Endothelial cell of umbilical vein (primary cell): Measurements from ENCODE around the gene GCSAML. TPM values are rescaled to one million over a fixed set of nuclear protein-coding genes. Genes with fewer than 3 reads are reported as not detected.

Experiments used
- BruUV-seq: library from RNA; stranded (reverse); fragments of 400-500 nt; replicated peaks from 2 replicates; lab custom pipeline; 2021; lab: Mats Ljungman, UMichigan
- CTCF ChIA-PET: fragments of 300-600, 350-600 bp; sonication (Branson Sonifier 250); formaldehyde crosslinking; loops from one replicate; lab custom pipeline; 2021; ENCODE audit warnings: antibody characterized with exemption, inconsistent platforms; lab: Charles Lee
- POLR2A ChIA-PET: fragments of 300-600, 350-600 bp; sonication (Branson Sonifier 250); formaldehyde crosslinking; loops from one replicate; lab custom pipeline; 2021; ENCODE audit warnings: antibody characterized with exemption, inconsistent platforms; lab: Charles Lee
- DNase-seq: peaks from one replicate; pipeline ENCODE4 v3.0.0-alpha.2; 2011; ENCODE audit warnings: low read depth, low spot score
- FAIRE-seq: peaks from 2 replicates; lab custom pipeline; 2011; peaks lifted over from hg19 to GRCh38; lab: Jason Lieb, UNC
- H2AFZ ChIP-seq: 2 replicates; pipeline ENCODE4 v1.6.0; 2012; ENCODE audit warnings: low read depth, low read length, control low read depth, inconsistent platforms
- H3K27ac ChIP-seq: 2 replicates; pipeline ENCODE4 v1.5.1; 2011; ENCODE audit warnings: low read depth, mild to moderate bottlenecking, control low read depth, low read length, moderate library complexity; ENCODE audit not compliant: insufficient read depth
- H3K27me3 ChIP-seq, 2 experiments: 2 replicates each; pipeline versions ENCODE4 v1.6.0 to v1.6.1; 2011; ENCODE audit warnings: low read length in 2 of 2, mixed read lengths in 1 of 2; ENCODE audit not compliant: control insufficient read depth in 2 of 2, insufficient read depth in 2 of 2
- H3K36me3 ChIP-seq, 2 experiments: 2 replicates in 1 of 2; 3 replicates in 1 of 2; pipeline ENCODE4 v1.5.1; 2011; ENCODE audit warnings: low read length in 2 of 2, mild to moderate bottlenecking in 1 of 2, moderate library complexity in 1 of 2; ENCODE audit not compliant: control insufficient read depth in 2 of 2, insufficient read depth in 2 of 2; ENCODE audit errors: extremely low read depth in 1 of 2
- H3K4me1 ChIP-seq: 3 replicates; pipeline ENCODE4 v1.5.1; 2011; ENCODE audit warnings: mild to moderate bottlenecking, low read length; ENCODE audit not compliant: control insufficient read depth, insufficient read depth; ENCODE audit errors: extremely low read depth
- H3K4me2 ChIP-seq: 2 replicates; pipeline ENCODE4 v1.6.1; 2011; ENCODE audit warnings: low read length, control low read depth, mixed read lengths; ENCODE audit not compliant: insufficient read depth
- H3K4me3 ChIP-seq, 3 experiments: fragments of 200-600 bp in 1 of 3; sonication (generic), shearing (Covaris generic) in 1 of 3; replicated peaks in 1 of 3; 2 replicates each; pipeline ENCODE4 v1.5.1; 2011 to 2016; ENCODE audit warnings: control low read depth in 3 of 3, low read length in 3 of 3, mild to moderate bottlenecking in 2 of 3, inconsistent platforms in 1 of 3, low read depth in 1 of 3, moderate library complexity in 1 of 3; ENCODE audit not compliant: insufficient read depth in 1 of 3
- H3K79me2 ChIP-seq: 2 replicates; pipeline ENCODE4 v1.6.0; 2012; ENCODE audit warnings: low read length, inconsistent platforms; ENCODE audit not compliant: control insufficient read depth, insufficient read depth
- H3K9ac ChIP-seq: replicated peaks from 2 replicates; pipeline ENCODE3; 2011; ENCODE audit warnings: low read length, control low read depth; ENCODE audit not compliant: insufficient read depth; ENCODE audit errors: extremely low read depth
- H3K9me1 ChIP-seq: replicated peaks from 3 replicates; pipeline ENCODE4 v1.6.0; 2011; ENCODE audit warnings: mild to moderate bottlenecking, low read length; ENCODE audit not compliant: control insufficient read depth, insufficient read depth; ENCODE audit errors: extremely low read depth
- H3K9me3 ChIP-seq: replicated peaks from 2 replicates; pipeline ENCODE4 v1.5.1; 2012; ENCODE audit warnings: low read length, inconsistent platforms; ENCODE audit not compliant: control insufficient read depth, insufficient read depth
- H4K20me1 ChIP-seq: replicated peaks from 2 replicates; pipeline ENCODE3; 2011; ENCODE audit warnings: mild to moderate bottlenecking, low read length; ENCODE audit not compliant: control insufficient read depth, insufficient read depth; ENCODE audit errors: extremely low read depth
- EZH2 ChIP-seq: IDR thresholded peaks from 2 replicates; pipeline ENCODE4 v1.6.1; 2012; ENCODE audit warnings: borderline replicate concordance, low read depth, mild to moderate bottlenecking, moderate library complexity, low read length, inconsistent platforms; ENCODE audit not compliant: severe bottlenecking
- FOS ChIP-seq: IDR thresholded peaks from 2 replicates; pipeline ENCODE4 v1.6.1; 2011; ENCODE audit warnings: mild to moderate bottlenecking, low read length, moderate library complexity, borderline replicate concordance; ENCODE audit not compliant: insufficient read depth
- GATA2 ChIP-seq: IDR thresholded peaks from 2 replicates; pipeline ENCODE4 v1.7.0; 2011; ENCODE audit warnings: low read depth, mild to moderate bottlenecking, moderate library complexity, mixed read lengths, low read length; ENCODE audit not compliant: insufficient read length, insufficient read depth
- JUN ChIP-seq: IDR thresholded peaks from 2 replicates; pipeline ENCODE4 v1.6.1; 2011; ENCODE audit warnings: borderline replicate concordance, low read depth; ENCODE audit not compliant: insufficient read length, insufficient read depth
- MYC ChIP-seq: IDR thresholded peaks from one replicate; pipeline ENCODE4 v1.6.1; 2011; ENCODE audit warnings: mild to moderate bottlenecking, low read depth, low read length
- POLR2A ChIP-seq: IDR thresholded peaks from 2 replicates; pipeline ENCODE4 v1.6.1; 2012; ENCODE audit warnings: low read depth, mild to moderate bottlenecking, control low read depth, low read length
- POLR2AphosphoS5 ChIP-seq: IDR thresholded peaks from 2 replicates; pipeline ENCODE4 v1.6.1; 2012; ENCODE audit warnings: low read depth, mild to moderate bottlenecking, control low read depth, low read length, moderate library complexity; ENCODE audit not compliant: insufficient read depth
- dilution Hi-C: fragments of 300-500 bp; cut with MboI; formaldehyde crosslinking; loops from one replicate; pipeline ENCODE4 v1.15.0; 2019; ENCODE audit warnings: low sequenced_read_pairs; ENCODE audit not compliant: extremely low pct_ligation_motif_present
- intact Hi-C: fragments of 100-400 bp; cut with micrococcal nuclease; formaldehyde crosslinking; loops from one replicate; pipeline ENCODE4 v1.10.0; 2022
- polyA plus RNA-seq, 4 experiments: library from polyadenylated mRNA; depleted of rRNA in 3 of 4; stranded (reverse) in 3 of 4; unstranded in 1 of 4; fragments of >200 nt; gene quantifications; 2 replicates each; pipeline versions ENCODE4 v1.2.1 to v1.2.3, GENCODE V29; 2011 to 2012; ENCODE audit warnings: missing spikeins in 1 of 4
- total RNA-seq: library from RNA; stranded (reverse); gene quantifications from 2 replicates; pipeline ENCODE4 v1.2.3, GENCODE V29; 2021
- TF ChIP-seq, protein P1 (sequence below), 2 donors: IDR thresholded peaks; 1 replicate in 1 of 2; 2 replicates in 1 of 2; pipeline ENCODE4 v1.5.1; 2011; ENCODE audit warnings: low read length in 2 of 2, mild to moderate bottlenecking in 2 of 2, moderate library complexity in 2 of 2, control low read depth in 1 of 2, inconsistent platforms in 1 of 2, low read depth in 1 of 2; ENCODE audit not compliant: insufficient read depth in 1 of 2; ENCODE audit errors: extremely low read depth in 1 of 2
- TF ChIP-seq, protein P2 (sequence below): IDR thresholded peaks from 2 replicates; pipeline ENCODE4 v1.6.1; 2011; ENCODE audit not compliant: insufficient read depth, insufficient read length

GCSAML gene
- total and polyA plus RNA-seq, 2 donors (not counting 3 experiments of a cell fraction or from before 2014, with no cell fraction given) = not detected

- TF ChIP-seq, protein P1, sequence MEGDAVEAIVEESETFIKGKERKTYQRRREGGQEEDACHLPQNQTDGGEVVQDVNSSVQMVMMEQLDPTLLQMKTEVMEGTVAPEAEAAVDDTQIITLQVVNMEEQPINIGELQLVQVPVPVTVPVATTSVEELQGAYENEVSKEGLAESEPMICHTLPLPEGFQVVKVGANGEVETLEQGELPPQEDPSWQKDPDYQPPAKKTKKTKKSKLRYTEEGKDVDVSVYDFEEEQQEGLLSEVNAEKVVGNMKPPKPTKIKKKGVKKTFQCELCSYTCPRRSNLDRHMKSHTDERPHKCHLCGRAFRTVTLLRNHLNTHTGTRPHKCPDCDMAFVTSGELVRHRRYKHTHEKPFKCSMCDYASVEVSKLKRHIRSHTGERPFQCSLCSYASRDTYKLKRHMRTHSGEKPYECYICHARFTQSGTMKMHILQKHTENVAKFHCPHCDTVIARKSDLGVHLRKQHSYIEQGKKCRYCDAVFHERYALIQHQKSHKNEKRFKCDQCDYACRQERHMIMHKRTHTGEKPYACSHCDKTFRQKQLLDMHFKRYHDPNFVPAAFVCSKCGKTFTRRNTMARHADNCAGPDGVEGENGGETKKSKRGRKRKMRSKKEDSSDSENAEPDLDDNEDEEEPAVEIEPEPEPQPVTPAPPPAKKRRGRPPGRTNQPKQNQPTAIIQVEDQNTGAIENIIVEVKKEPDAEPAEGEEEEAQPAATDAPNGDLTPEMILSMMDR (IDR thresholded peaks at IDR 0.05; ENCODE audit: extremely low read depth in 1 of 2, insufficient read depth in 1 of 2, low read depth in 1 of 2, low read length in 2 of 2) = no peak
- no peak for TF ChIP-seq FOS
- TF ChIP-seq JUN = no peak
- no peak for TF ChIP-seq EZH2
- TF ChIP-seq MYC = no peak
- no peak for TF ChIP-seq POLR2A
- no peak for TF ChIP-seq POLR2AphosphoS5
- no peak for TF ChIP-seq GATA2
- TF ChIP-seq, protein P2, sequence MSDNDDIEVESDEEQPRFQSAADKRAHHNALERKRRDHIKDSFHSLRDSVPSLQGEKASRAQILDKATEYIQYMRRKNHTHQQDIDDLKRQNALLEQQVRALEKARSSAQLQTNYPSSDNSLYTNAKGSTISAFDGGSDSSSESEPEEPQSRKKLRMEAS = no peak
- ChIA-PET CTCF (no interaction called here), POLR2A (no interaction called here)
- H2AFZ ChIP-seq = no peak overlapping the region
- H3K4me2 ChIP-seq = no peak overlapping the region
- DNase-seq (no peak), FAIRE-seq (no peak)
- H3K4me3 ChIP-seq = no peak overlapping the region
- H3K4me1 ChIP-seq = no peaks in the 10 kb centered on the region
- H3K9me3 ChIP-seq = peaks cover 4% of the 10 kb centered on the region
- dilution Hi-C loops = no loop called here
- no TSS peak for BruUV-seq
- no peak overlapping the region for H3K9ac ChIP-seq
- no peak overlapping the region for H3K27ac ChIP-seq
- H3K9me1 ChIP-seq = no peaks in the 10 kb centered on the region
- intact Hi-C loops = no loop called here
- H3K79me2 ChIP-seq = no peaks in the 10 kb centered on the region
- no peaks in the 10 kb centered on the region for H4K20me1 ChIP-seq
- H3K36me3 ChIP-seq = no peaks in the 10 kb centered on the region
- H3K27me3 ChIP-seq = no peaks in the 10 kb centered on the region
Measured at GRCh38 chr1:247529771-247530355, 19.1 kb upstream of the GCSAML start.
